Measurements from ENCODE around the gene KTN1.

Gene KTN1

DNA sequence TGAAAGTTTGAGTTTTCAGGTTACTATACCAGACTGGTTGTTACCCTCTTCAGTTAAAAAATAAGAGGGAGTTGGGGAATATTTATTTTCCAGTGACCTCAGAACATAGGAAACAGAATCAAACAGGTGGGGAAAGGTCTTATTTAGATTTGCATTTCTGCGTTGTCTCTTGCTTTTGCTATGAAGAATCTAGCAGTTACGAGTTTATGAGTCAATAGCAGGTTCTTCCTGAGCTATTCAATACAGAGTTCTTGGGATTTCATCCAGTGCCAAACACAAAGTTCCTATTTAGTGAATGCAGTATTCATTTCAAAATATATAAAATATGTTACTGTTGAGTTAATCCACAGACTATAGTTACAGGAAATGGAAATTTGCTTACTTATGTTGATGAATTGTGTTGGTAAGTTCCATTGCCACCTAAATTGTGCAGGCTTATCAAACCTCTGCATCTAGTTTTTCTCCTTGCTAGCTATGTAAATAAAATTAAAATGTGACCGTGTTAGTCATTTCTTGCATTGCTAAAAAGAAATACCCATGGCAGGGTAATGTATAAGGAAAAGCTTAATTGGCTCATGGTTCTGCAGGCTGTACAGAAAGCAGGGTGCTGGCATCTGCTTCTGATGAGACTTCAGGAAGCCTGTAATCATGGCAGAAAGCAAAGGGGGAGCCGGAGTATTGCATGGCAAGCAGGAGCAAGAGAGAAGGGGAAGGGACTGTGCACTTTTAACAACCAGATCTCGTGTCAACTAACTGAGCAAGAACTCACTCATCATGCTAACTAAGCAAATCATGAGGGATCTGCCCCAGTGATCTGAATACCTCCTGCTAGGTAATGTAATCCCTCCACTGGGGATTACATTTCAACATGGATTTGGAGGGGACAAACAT lies 110.2 kb downstream of the KTN1 start:
- H3K27me3 Mint-ChIP-seq (ENCODE audit: low read depth) = no peaks in the 10 kb centered on the region
- peaks cover 2% of the 10 kb centered on the region for H3K4me1 Mint-ChIP-seq (ENCODE audit: low read depth)
- H3K27ac Mint-ChIP-seq = no peak overlapping the region
- DNase-seq (ENCODE audit: low spot score) = no peak
- H3K36me3 Mint-ChIP-seq (ENCODE audit: low read depth) = peaks cover 5% of the 10 kb centered on the region
- H3K4me3 Mint-ChIP-seq = no peak overlapping the region
- no peaks in the 10 kb centered on the region for H3K9me3 Mint-ChIP-seq

DNA sequence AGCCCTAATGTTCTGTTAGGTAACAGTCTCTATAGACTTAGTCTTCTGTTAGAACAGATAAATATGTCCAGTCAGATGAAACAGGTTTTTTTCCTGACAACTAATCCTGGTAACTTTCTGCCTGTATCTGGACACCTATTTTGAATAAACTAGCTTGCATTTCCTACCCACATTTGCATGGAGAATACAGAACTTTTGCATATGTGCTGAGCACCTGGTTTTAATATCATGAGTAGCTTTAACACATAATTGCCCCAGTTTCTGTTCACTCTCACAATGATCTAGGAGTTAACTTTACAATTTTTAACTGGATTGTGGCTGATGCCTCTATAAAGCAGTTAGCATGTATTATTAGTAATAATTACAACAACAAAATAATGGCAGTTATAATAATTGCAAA lies 111.7 kb downstream of the KTN1 start:
- H3K27me3 Mint-ChIP-seq (ENCODE audit: low read depth) = no peaks in the 10 kb centered on the region
- H3K9me3 Mint-ChIP-seq = no peaks in the 10 kb centered on the region
- H3K4me1 Mint-ChIP-seq (ENCODE audit: low read depth) = peaks cover 2% of the 10 kb centered on the region
- no peak overlapping the region for H3K4me3 Mint-ChIP-seq
- no peak overlapping the region for H3K27ac Mint-ChIP-seq
- H3K36me3 Mint-ChIP-seq (ENCODE audit: low read depth) = peaks cover 1% of the 10 kb centered on the region
- DNase-seq (ENCODE audit: low spot score) = no peak

- no peak for DNase-seq (ENCODE audit: low spot score)
- Mint-ChIP-seq H3K4me1 (ENCODE audit: low read depth) (peaks cover 2% of the 10 kb centered on the region), H3K27me3 (ENCODE audit: low read depth) (no peaks in the 10 kb centered on the region), H3K27ac (no peak overlapping the region), H3K4me3 (no peak overlapping the region), H3K36me3 (ENCODE audit: low read depth) (peaks cover 1% of the 10 kb centered on the region), H3K9me3 (no peaks in the 10 kb centered on the region)
These were observed 113.9 kb downstream of the KTN1 start for GRCh38 chr14:55693904-55694303.

DNA sequence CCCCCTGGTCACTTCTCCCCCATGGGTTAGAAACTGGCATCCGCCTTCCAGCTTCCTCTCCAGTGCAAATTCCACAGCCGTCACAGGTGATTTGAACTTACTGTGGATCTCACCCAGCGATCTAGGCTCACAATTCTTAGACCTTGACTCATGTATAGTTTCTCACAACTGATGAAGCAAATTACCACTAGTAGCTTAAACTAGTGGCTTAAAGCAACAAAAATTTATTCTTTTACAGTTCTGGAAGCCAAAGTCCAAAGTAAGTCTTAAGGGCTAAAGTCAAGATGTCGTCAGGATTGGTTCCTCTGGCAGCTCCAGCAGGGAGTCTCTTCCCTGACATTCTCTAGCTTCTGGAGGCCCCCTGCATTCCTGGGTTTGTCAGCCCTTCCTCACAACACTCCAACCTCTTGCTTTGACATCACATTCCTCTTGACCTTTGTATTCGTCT lies 117.4 kb downstream of the KTN1 start:
- Mint-ChIP-seq H3K27ac (no peak overlapping the region), H3K9me3 (no peaks in the 10 kb centered on the region), H3K4me3 (no peak overlapping the region), H3K36me3 (ENCODE audit: low read depth) (no peaks in the 10 kb centered on the region), H3K4me1 (ENCODE audit: low read depth) (no peaks in the 10 kb centered on the region), H3K27me3 (ENCODE audit: low read depth) (no peaks in the 10 kb centered on the region)
- DNase-seq (ENCODE audit: low spot score) = no peak

DNA sequence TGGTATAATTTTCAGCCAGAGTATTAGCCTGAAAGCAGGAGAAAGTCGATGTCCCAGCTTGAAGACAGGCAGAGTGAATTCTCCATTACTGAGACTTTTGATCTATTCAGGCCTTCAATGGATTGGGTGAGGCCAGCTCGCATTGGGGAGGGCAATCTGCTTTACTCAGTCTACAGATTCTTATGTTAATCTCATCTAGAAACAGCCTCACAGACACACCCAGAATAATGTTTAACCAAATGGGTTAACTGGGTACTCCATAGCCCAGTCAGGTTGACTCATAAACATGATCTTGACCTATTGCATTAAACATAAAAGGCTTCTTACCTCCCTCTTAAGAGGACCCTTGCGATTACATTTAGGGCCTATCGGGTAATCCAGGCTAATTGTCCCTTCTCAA lies 118.0 kb downstream of the KTN1 start:
- Mint-ChIP-seq H3K9me3 (no peaks in the 10 kb centered on the region), H3K27ac (no peak overlapping the region)

DNA sequence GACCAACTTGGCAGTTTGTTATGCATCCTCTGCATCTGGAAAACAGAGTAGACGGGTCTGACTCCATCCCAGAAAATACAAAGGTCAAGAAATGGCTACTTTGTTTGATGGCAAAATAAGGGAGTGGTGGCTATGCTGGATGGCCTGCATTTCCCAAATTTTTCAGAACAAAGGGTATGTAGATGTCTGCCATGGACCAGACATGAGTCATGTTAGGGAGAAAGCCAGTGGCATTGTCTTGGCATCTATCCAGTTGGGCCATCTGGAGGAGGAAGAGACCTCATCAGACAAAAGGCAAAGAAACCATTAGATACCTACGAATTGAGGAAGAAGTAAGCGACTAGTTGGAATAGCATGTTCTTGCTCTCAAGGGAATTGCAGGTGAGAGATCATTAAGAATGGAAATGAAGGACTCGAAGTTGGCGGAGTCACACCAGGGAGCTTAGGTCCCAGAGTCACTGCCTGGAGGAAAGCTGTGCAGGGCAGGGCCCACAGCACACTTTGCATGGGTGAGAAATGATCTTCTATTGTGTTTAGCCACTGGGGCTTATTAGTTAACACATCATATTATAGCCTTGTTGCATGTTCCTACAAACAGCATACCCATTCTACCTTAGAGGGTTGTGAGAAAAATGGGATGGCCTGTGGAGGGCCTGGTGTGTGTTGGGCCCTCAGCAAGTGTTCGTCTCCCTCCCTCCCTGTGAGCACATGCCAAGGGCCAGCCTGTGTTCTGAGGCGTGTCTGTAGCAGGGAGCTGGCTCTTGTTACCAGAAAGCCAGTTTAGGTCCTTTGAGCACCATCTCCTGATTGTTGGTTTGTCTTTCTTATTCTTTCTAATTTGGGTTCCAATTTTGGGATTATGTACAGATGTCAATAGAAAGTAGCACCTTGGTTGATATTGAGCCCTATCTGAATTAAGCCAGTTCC lies 119.4 kb downstream of the KTN1 start:
- H3K36me3 Mint-ChIP-seq (ENCODE audit: low read depth) = no peaks in the 10 kb centered on the region
- H3K4me3 Mint-ChIP-seq = no peak overlapping the region
- no peaks in the 10 kb centered on the region for H3K4me1 Mint-ChIP-seq (ENCODE audit: low read depth)
- H3K9me3 Mint-ChIP-seq = no peaks in the 10 kb centered on the region
- H3K27me3 Mint-ChIP-seq (ENCODE audit: low read depth) = no peaks in the 10 kb centered on the region
- DNase-seq (ENCODE audit: low spot score) = no peak
- H3K27ac Mint-ChIP-seq = no peak overlapping the region

More for the DNA sequence above, 118.0 kb downstream of the KTN1 start:
- DNase-seq (ENCODE audit: low spot score) = no peak
- Mint-ChIP-seq H3K36me3 (ENCODE audit: low read depth) (no peaks in the 10 kb centered on the region), H3K4me3 (no peak overlapping the region), H3K27me3 (ENCODE audit: low read depth) (no peaks in the 10 kb centered on the region), H3K4me1 (ENCODE audit: low read depth) (no peaks in the 10 kb centered on the region)

DNA sequence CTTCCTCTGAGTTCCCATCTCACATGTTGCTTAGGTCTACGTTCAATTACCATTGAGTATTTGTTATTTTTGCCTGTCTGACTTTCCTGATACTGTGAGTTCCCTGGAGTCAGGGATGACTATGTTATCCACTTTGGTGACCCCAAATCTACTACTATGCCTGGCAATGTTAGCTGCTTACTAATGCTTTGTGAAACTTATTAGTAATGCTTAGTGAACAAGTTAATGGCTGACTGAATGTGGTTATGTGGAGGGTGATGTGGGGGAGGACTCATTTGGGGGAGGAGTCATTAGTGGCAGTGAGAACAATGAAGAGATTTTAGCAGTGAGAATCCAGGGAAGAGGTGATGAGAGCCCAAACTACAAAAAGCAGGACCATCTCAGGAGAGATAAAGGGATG lies 121.6 kb downstream of the KTN1 start:
- no peaks in the 10 kb centered on the region for H3K36me3 Mint-ChIP-seq (ENCODE audit: low read depth)
- H3K27me3 Mint-ChIP-seq (ENCODE audit: low read depth) = no peaks in the 10 kb centered on the region
- no peak for DNase-seq (ENCODE audit: low spot score)
- H3K4me3 Mint-ChIP-seq = no peak overlapping the region
- H3K27ac Mint-ChIP-seq = no peak overlapping the region
- H3K4me1 Mint-ChIP-seq (ENCODE audit: low read depth) = no peaks in the 10 kb centered on the region
- no peaks in the 10 kb centered on the region for H3K9me3 Mint-ChIP-seq

- no peak overlapping the region for H3K4me3 Mint-ChIP-seq
- no peaks in the 10 kb centered on the region for H3K27me3 Mint-ChIP-seq (ENCODE audit: low read depth)
- DNase-seq (ENCODE audit: low spot score) = no peak
- H3K4me1 Mint-ChIP-seq (ENCODE audit: low read depth) = no peaks in the 10 kb centered on the region
- H3K36me3 Mint-ChIP-seq (ENCODE audit: low read depth) = no peaks in the 10 kb centered on the region
- no peak overlapping the region for H3K27ac Mint-ChIP-seq
- no peaks in the 10 kb centered on the region for H3K9me3 Mint-ChIP-seq
These were observed 122.5 kb downstream of the KTN1 start for GRCh38 chr14:55702511-55702910.

- no peak overlapping the region for H3K27ac Mint-ChIP-seq
- H3K9me3 Mint-ChIP-seq = no peaks in the 10 kb centered on the region
- no peaks in the 10 kb centered on the region for H3K27me3 Mint-ChIP-seq (ENCODE audit: low read depth)
- no peak for DNase-seq (ENCODE audit: low spot score)
- H3K36me3 Mint-ChIP-seq (ENCODE audit: low read depth) = no peaks in the 10 kb centered on the region
- no peaks in the 10 kb centered on the region for H3K4me1 Mint-ChIP-seq (ENCODE audit: low read depth)
- no peak overlapping the region for H3K4me3 Mint-ChIP-seq
These were observed 124.6 kb downstream of the KTN1 start for GRCh38 chr14:55704654-55705053.

DNA sequence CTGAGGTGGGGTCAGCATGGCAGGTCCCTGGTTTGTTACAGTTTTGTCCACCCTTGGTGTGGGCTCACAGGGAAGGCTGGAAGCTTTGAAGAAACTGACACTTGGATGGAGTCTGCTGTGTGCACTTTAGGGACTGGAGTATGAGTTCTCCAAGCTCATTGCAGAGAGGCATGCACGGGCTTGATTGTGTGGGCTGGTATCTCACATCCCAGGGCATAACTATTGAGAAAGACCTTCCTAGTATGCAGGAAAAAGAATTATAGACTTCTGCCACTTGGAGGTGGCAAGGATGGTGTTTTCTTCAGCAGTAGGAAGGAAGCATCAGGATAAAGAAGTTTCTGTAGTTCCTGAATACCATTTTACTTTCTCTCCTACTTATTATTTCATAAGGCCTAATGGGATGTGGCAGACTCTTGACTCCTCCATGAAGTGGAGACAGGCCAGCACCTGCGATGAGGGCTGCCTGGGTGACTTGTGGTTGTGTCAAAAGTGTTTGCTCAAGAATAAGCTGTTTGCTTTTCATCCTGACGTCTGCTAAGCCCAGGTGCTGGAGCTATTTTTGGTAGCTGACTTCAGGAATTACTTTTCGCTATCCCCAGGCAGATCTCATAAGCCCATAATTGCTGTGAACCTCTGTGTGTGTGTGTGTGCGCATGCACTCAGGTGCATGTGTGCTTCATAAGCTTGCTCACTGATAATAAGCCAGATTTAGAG lies 125.8 kb downstream of the KTN1 start:
- Mint-ChIP-seq H3K9me3 (no peaks in the 10 kb centered on the region), H3K27ac (no peak overlapping the region), H3K4me3 (no peak overlapping the region), H3K4me1 (ENCODE audit: low read depth) (no peaks in the 10 kb centered on the region), H3K27me3 (ENCODE audit: low read depth) (no peaks in the 10 kb centered on the region), H3K36me3 (ENCODE audit: low read depth) (no peaks in the 10 kb centered on the region)
- DNase-seq (ENCODE audit: low spot score) = no peak

GRCh38 chr14:55706365-55706684 lies 126.3 kb downstream of the KTN1 start:
- Mint-ChIP-seq H3K27ac (no peak overlapping the region), H3K4me1 (ENCODE audit: low read depth) (no peaks in the 10 kb centered on the region), H3K36me3 (ENCODE audit: low read depth) (no peaks in the 10 kb centered on the region), H3K9me3 (no peaks in the 10 kb centered on the region), H3K4me3 (no peak overlapping the region), H3K27me3 (ENCODE audit: low read depth) (no peaks in the 10 kb centered on the region)
- DNase-seq (ENCODE audit: low spot score) = no peak

- no peak for DNase-seq (ENCODE audit: low spot score)
These were observed 126.9 kb downstream of the KTN1 start for GRCh38 chr14:55706893-55707292.

DNA sequence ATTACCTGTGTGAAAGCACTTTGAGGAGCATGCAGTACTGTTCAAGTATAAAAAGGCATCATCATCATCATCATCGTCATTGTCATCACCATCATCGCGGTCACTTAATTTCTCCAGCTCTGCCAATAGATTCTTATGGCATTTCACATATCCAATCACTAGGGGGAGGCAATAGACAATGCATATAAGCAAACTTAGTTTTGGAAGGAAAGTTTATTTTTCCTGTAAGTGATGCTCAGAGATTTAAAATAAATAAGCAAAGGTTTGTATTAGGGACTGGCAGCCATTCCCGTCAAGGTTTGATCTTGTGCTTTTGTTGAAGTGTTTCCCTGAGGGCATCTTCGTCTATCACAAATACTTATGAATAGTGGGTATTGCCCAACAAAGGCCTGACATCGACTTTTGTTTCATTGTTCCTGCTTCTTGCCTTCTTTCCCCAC lies 127.4 kb downstream of the KTN1 start:
- Mint-ChIP-seq H3K27ac (no peak overlapping the region), H3K27me3 (ENCODE audit: low read depth) (no peaks in the 10 kb centered on the region), H3K9me3 (no peaks in the 10 kb centered on the region), H3K4me3 (no peak overlapping the region), H3K4me1 (ENCODE audit: low read depth) (no peaks in the 10 kb centered on the region), H3K36me3 (ENCODE audit: low read depth) (no peaks in the 10 kb centered on the region)
- no peak for DNase-seq (ENCODE audit: low spot score)

More at GRCh38 chr14:55706893-55707292, 126.9 kb downstream of the KTN1 start:
- H3K9me3 Mint-ChIP-seq = no peaks in the 10 kb centered on the region
- H3K36me3 Mint-ChIP-seq (ENCODE audit: low read depth) = no peaks in the 10 kb centered on the region
- H3K4me1 Mint-ChIP-seq (ENCODE audit: low read depth) = no peaks in the 10 kb centered on the region
- H3K27ac Mint-ChIP-seq = no peak overlapping the region
- no peaks in the 10 kb centered on the region for H3K27me3 Mint-ChIP-seq (ENCODE audit: low read depth)
- H3K4me3 Mint-ChIP-seq = no peak overlapping the region

Data from T-helper 2 cell treated with Interferon-gamma antibody and Interleukin-4, amounts not matched to agents 5 μg/mL and 100 μg/mL, for 36 hours (primary cell).